Measurements from ENCODE around the gene ZIM2. TPM values are rescaled to one million over a fixed set of nuclear protein-coding genes. Genes with fewer than 3 reads are reported as not detected.

Gene ZIM2
- total and polyA plus RNA-seq, 2 of the 4 experiments (the other 2 are of a cell fraction) = not detected

- Histone ChIP-seq H2AFZ (replicated peaks; ENCODE audit: low read length, poor library complexity) (no peak overlapping the region), H4K91ac (ENCODE audit: insufficient read depth, low read depth, low read length) (no peak overlapping the region), H2BK120ac (ENCODE audit: low read depth, low read length) (no peak overlapping the region), H3K4me2 (ENCODE audit: low read depth, low read length) (no peak overlapping the region), H3K79me1 (ENCODE audit: low read depth in 1 of 2, low read length in 2 of 2) (no peaks in the 10 kb centered on the region), H2BK15ac (ENCODE audit: low read depth, low read length) (no peak overlapping the region), H4K8ac (ENCODE audit: low read depth in 2 of 2, low read length in 2 of 2) (no peak overlapping the region), H3K56ac (ENCODE audit: extremely low read depth, insufficient read depth, low read length) (no peak overlapping the region), H3K9me3 (ENCODE audit: control insufficient read depth, insufficient read depth, low read length) (peaks cover 27% of the 10 kb centered on the region), H4K20me1 (ENCODE audit: insufficient read depth, low read length) (no peaks in the 10 kb centered on the region), H3K9me1 (ENCODE audit: insufficient read depth, low read length) (no peaks in the 10 kb centered on the region), H4K5ac (ENCODE audit: low read depth, low read length) (no peak overlapping the region), H3K4ac (ENCODE audit: low read depth, low read length) (no peak overlapping the region), H3K9ac (ENCODE audit: low read depth, low read length) (no peak overlapping the region), H3K14ac (replicated peaks; ENCODE audit: low read depth, low read length) (no peak overlapping the region), H2BK5ac (ENCODE audit: low read depth, low read length, poor library complexity, severe bottlenecking) (no peak overlapping the region), H3K4me1 (ENCODE audit: control insufficient read depth, insufficient read depth, low read length) (no peaks in the 10 kb centered on the region), H3K18ac (ENCODE audit: low read depth, low read length) (no peak overlapping the region), H2AK9ac (replicated peaks; ENCODE audit: low read depth, low read length, poor library complexity) (no peak overlapping the region), H3K27me3 (ENCODE audit: control insufficient read depth, insufficient read depth, low read length) (no peaks in the 10 kb centered on the region), H2BK20ac (ENCODE audit: low read depth, low read length) (no peak overlapping the region), H3K27ac (ENCODE audit: insufficient read depth, low read length) (no peak overlapping the region), H2AK5ac (ENCODE audit: low read depth, low read length) (no peak overlapping the region), H3K36me3 (ENCODE audit: control insufficient read depth, insufficient read depth, low read length) (no peaks in the 10 kb centered on the region), H3K23ac (ENCODE audit: low read depth, low read length) (no peak overlapping the region), H3K4me3 (ENCODE audit: insufficient read depth, low read depth, low read length) (no peak overlapping the region)
- TF ChIP-seq RAD21 (IDR thresholded peaks at IDR 0.05; ENCODE audit: low read length) (no peak), SMC3 (IDR thresholded peaks at IDR 0.05; ENCODE audit: low read depth, low read length) (no peak)
- ChIA-PET POLR2A (ENCODE audit: unreplicated experiment) (no interaction called here), CTCF (no interaction called here)
- DNase-seq (no peak), ATAC-seq (ENCODE audit: low read depth) (no peak)
- dilution Hi-C loops (cut with HindIII; ENCODE audit: low sequenced_read_pairs, unreplicated experiment) (no loop called here), in situ Hi-C loops (cut with MboI; ENCODE audit: low sequenced_read_pairs) (no loop called here), intact Hi-C loops (cut with micrococcal nuclease) (no loop called here)
- BruUV-seq (replicated peaks) = no TSS peak
- WGBS, 2 experiments (ENCODE audit: extremely low coverage in 2 of 2, insufficient read length in 1 of 2) = no CpG with 5 or more reads among the region's 2 CpGs
Measured at GRCh38 chr19:56866538-56866937, 26.0 kb upstream of the ZIM2 start.

Data from IMR-90 (cell line).